NCI-H82 treated with DMSO at 0.1 percent for 48 hours (cell line): ENCODE data around the gene CEP70.
"Not testable (repeated sequence)": the region's sequence is repeated elsewhere in the genome, so short reads cannot be mapped to it uniquely, and the experiment has no call there.

Experiments used
- DNase-seq: peaks from one replicate; lab custom pipeline; 2025; ENCODE audit not compliant: unreplicated experiment; lab: John Stamatoyannopoulos, UW

Gene CEP70

DNA sequence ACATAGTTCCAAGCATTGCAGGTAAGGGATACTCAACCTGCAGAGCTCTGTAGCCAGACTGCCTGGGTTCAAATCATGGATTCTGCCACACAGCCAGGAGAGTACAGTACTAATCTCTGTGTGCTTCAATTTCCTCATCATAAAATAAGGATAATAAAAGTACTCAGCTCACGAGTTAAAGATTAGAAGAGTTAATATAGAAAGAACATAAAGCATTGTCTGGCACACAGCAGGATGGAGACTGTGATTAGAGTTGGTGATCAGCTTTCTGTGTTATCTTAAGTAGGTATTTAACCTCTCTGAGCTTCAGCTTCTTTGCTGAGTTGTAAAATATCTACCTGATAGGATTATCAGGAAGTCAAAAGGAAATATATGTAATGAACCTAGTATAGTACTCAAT lies 2.7 kb downstream of the CEP70 start:
- DNase-seq: no peak

DNA sequence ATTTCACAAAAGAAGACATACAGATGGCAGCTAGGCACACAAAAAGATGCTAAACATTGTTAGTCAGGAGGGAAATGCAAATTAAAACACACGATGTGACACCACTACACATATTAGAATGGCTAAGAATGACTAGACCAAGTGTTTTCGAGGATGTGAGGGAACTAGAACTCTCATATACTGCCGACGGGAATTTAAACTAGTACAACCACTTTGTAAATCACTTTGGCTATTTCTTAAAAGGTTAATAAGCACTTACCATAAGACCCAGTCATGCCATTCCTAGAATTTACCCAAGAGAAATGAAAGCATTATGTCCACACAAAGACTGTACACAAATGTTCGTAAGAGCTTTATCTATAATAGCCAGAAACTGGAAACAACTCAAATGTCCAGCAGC lies 5.6 kb downstream of the CEP70 start:
- no peak for DNase-seq

DNA sequence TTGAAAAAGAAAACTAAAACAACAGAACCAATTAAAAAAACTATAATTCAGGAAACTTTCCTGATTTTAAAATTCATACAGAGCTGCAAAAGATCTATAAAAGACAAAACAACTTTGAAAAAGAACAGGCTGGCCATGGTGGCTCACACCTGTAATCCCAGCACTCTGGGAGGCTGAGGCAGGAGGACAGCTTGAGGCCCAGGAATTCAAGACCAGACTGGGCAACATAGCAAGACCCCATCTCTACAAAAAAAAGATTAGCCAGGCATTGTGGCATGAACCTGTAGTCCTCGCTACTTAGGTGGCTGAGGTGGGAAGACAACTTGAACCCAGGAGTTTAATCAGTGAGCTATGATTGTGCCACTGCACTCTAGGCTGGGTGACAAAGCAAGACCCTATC lies 6.7 kb downstream of the CEP70 start:
- no peak for DNase-seq

DNA sequence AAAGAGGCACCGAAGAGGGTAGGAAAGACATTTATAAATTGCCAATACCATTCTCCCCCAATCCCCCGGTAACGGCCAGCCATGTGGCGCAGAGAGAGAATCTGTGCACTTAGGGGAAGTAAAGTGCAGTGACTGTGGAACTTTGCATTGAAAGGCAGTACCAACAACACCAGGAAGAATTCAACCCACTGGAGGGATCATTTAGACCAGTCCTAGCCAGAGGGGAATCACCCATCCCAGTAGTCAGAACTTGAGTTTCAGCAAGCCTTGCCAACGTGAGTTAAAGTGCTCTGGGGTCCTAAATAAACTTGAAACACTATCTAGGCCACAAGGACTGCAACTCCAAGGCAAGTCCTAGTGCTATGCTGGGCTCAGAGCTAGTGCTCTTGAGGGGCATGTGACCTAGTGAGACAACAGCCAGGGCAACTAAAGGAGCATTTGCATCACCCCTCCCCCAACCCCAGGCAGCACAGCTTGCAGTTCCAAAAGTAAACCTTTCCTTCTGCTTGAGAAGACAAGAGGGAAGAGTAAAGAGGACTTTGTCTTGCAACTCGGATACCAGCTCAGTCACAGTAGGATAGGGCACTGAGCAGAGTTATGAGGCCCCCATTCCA lies 15.0 kb downstream of the CEP70 start:
- DNase-seq: no peak

DNA sequence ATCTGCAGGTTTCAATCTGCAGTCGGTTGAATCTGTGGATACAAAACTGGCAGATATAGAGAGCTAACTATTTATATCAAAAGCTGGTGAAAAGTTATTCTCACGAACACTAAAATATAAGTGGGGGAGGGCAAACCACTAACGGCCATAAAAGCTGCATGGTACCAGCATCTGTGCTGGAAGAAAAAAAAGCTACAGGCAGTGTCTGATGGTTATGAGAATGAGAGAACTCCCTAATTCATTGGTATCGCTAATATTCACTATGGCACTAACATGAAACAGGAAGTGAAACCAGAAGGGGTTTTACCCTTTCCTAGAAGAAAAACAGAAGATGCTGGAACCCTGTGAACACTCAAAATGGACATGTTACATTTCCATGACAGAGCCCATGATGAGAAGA lies 15.9 kb downstream of the CEP70 start:
- no peak for DNase-seq

DNA sequence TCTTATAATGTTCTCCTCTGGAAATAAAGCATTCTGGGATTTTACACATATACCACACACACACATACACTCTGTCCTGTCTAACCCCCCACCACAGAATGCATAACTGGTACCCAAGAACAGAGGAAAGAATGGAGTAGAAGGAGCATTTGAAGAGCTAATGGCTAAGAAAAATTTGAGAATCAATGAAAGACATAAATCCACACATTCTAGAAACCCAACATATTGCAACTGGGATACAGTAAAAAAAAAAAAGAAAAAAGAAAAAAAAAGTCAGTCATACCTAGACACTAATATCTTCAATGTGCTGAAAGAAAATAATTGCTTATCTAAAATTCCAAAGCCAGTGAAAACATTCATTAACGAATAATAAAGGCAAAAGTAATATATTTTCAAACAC lies 20.9 kb downstream of the CEP70 start:
- no peak for DNase-seq

DNA sequence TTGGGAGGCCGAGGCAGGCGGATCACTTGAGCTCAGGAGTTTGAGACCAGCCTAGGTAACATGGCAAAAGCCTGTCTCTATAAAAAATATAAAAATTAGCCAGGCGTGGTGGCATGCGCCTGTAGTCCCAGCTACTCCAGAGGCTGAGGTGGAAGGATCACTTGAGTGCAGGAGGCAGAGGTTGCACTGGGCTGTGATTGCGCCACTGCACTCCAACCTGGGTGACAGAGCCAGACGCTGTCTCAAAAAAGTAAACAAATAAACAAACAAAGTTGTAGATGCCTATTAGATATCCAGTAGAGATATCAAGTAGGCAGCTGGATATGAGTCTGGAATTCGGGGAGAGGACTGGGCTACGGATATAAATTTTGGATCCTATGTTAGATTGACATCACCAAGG lies 24.4 kb downstream of the CEP70 start:
- not testable (repeated sequence) for DNase-seq

DNA sequence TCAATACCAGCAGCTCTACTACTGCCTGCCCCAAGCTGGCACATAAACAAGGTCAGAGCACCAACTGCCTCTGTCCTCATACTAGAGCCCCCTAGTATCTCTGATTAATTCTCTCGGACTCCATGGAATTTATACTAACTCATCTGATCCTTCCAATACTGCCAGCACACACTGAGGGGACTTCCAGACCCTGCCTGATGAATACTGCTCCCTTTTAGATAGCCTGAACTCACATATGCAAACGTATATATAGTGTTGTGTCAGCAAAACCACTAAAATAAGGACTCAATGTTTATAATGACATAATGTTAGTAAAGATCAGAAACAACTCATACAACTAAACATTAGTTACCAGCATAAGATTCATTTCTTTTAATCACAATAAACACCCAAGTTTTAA lies 25.0 kb downstream of the CEP70 start:
- no peak for DNase-seq

DNA sequence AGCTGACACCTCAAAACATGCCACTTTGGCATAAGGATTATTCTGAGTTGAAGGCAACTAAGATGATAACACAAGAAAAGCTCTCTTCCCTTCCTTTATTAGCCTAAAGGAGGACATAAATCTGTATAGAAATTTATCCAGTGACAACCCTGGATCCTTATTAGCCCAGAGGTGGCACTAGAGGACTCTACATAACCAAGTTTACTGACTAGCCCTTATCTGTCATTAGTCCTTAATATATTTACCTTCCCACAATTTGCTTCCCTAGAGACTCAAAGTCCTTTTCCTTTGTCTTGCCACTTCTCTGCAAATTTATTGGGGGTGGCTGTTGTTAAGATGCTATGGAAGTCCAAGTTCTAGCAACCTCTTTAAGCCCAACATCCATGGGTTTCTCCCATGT lies 26.7 kb downstream of the CEP70 start:
- DNase-seq: no peak

DNA sequence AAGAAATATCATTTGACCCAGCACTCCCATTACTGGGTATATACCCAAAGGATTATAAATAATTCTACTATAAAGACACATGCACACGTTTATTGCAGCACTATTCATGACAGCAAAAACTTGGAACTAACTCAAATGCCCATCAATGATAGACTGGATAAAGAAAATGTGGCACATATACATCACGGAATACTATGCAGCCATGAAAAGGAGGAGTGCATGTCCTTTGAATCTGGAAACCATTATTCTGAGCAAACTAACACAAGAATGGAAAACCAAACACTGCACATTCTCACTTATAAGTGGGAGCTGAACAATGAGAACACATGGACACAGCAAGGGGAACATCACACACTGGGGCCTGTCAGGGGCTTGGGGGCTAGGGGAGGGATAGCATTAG lies 27.8 kb downstream of the CEP70 start:
- not testable (repeated sequence) for DNase-seq

DNA sequence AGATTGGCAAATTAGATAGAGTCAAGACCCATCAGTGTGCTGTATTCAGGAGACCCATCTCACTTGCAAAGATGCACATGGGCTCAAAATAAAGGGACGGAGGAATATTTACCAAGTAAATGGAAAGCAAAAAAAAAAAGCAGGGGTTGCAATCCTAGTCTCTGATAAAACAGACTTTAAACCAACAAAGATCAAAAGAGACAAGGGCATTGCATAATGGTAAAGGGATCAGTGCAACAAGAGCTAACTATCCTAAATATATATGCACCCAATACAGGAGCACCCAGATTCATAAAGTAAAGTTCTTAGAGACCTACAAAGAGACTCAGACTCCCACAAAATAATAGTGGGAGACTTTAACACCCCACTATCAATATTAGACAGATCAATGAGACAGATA lies 31.2 kb downstream of the CEP70 start:
- not testable (repeated sequence) for DNase-seq

DNA sequence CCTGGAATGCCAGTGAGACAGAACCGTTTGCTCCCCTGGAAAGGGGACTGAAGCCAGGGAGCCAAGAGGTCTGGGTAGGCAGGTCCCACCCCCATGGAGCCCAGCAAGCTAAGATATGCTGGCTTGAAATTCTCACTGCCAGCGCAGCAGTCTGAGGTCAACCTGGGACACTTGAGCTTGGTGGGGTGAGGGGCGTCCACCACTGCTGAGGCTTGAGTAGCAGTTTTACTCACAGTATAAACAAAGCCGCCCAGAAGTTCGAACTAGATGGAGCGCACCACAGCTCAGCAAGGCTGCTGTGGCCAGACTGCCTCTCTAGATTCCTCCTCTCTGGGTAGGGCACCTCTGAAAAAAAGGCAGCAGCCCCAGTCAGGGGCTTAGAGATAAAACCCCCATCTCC lies 33.6 kb downstream of the CEP70 start:
- no peak for DNase-seq

DNA sequence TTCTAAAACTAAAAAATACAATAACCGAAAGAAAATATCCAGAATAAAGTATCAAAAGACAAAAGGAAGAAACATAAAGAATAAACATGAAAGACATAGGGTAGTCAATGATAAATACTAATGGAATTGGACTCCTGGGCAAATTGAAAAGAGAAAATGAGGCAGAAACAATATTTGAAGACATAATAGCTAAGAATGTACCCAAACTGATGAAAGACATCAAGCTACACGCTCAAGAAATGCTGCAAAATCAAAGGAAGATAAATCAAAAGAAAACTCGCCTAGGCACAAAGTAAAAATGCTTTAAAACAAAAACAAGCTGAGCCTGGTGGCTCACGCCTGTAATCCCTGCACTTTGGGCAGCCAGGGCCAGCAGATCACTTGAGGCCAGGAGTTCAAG lies 34.9 kb downstream of the CEP70 start:
- no peak for DNase-seq

DNA sequence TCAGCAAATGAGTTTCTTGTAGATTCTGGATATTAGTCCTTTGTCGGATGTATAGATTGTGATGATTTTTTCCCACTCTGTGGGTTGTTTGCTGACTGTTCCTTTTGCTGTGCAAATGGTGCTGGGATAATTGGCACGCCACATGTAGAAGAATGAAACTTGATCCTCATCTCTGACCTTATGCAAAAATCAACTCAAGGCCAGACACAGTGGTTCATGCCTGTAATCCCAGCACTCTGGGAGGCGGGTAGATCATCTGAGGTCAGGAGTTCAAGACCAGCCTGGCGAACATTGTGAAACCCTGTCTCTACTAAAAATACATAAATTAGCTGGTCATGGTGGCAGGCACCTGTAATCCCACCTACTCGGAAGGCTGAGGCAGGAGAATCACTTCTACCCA lies 39.3 kb downstream of the CEP70 start:
- not testable (repeated sequence) for DNase-seq

DNA sequence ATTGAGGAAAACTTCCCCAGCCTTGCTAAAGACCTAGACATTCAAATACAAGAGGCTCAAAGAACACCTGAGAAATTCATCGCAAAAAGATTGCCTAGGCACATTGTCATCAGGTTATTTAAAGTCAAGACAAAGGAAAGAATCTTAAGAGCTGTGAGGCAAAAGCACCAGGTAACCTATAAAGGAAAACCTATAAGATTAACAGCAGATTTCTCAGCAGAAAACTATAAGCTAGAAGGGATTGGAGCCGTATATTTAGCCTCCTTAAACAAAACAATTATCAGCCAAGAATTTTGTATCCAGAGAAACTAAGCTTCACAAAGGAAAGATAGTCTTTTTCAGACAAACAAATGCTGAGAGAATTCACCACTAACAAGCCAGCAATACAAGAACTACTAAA lies 43.1 kb downstream of the CEP70 start:
- not testable (repeated sequence) for DNase-seq

DNA sequence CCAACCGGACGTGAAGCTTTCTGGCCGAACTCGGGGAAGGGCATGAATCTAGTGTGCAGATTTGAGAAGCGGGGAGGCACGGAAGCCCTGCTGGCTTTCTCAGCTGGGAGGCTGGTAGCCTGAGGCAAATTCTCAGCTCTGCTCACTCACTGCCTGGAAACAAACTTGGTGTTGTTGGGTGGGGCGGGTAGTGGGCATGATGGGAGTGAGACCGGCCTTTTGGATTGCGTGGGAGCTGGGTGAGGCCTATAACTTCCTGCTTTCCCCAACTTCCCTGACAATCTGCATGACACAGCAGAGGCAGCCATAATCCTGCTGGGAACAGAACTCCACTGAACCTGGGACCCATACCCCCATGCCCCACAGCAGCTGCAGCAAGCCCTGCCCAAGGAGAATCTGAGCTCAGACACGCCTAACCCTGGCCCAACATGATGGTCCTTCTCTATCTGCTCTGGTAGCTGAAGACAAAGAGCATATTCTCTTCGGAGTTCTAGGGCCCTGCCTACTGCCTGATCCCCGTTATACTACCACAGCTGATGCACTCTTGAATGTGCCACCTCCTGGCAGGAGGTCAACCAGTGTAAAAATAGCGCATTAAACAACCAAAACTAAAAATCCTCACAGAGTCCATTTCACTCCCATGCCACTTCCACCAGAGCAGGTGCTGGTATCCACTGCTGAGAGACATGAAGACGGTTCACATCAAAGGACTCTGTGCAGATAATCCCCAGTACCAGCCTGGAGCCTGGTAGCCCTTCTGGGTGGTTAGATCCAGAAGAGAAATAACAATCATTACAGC lies 44.7 kb downstream of the CEP70 start:
- DNase-seq: no peak

DNA sequence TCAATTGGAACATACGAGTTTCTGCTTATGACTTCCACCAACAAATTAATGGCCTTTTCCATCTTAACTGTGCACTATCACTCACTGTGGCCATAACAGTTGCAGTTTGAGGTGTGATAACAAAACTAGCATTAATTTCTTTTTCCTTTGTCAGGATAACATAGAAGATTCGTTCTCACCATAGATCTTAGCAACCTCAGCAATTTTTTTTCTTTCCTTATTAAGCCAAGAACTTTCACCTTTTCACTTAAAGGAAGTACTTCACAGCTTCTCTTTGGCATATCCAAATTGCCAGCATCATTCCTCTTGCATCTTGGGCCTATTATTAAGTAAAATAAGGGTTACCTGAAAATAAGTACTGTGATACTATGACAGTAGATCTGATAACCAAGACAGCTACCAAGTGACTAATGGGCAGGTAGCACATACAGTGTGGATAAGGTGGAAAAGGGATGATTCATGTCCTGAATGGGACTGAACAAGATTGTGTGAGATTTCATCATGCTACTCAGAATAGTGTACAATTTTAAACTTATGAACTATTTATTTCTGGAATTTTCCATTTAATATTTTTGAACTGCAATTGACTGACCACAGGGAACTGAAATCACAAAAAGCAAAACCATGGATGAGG lies 46.6 kb downstream of the CEP70 start:
- DNase-seq: no peak

DNA sequence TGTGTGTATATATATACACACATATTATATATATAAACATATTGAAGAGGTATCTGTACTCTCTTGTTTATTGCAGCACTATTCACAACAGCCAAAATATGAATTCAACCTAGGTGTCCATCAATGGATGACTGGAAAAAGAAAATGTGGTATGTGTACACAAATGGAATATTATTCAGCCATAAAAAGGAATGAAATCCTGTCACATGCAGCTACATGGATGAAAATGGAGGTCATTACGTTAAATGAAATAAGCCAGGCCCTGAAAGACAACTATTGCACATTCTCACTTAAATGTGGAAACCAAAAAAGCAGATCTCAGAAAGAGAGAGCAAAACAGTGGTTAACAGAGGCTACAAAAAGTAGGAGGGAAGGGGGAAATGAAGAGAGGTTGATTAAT lies 49.5 kb downstream of the CEP70 start:
- no peak for DNase-seq

DNA sequence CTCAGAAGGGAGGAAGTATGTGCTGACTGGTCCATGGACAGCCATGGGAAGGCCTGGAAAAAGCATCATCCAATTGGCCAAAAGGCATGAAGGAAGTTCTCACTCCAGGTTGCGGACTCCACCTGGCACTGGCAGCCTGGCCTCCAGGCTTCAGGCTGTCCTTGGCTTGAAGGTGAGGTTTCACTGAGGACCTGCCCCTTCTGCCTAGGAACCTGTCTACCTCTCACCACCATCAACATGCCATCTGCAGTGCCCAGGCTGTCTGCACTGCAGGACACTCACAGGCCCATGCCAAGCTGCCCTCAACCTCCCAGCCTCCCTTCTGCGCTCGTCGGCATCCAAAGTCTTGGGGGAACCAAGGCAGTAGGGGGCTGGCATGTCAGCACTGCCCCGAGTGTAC lies 51.1 kb downstream of the CEP70 start:
- DNase-seq: no peak

DNA sequence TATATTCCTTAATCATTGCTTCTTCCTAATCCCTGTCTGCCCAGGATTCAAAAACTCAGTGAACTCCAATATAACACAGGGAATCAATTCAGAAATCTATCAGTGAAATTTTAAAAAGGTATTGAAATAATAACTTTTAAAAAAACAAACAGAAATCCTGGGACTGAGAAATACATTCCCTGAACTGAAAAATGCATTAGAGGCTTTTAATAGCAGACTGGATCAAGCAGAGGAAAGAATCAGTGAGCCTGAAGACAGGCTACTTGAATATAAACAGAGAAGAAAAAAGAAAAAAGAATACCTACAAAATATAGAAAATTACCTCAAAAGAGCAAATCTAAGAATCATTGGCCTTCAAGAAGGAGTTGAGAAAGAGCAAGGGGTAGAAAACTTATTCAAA lies 54.7 kb downstream of the CEP70 start:
- DNase-seq: no peak

DNA sequence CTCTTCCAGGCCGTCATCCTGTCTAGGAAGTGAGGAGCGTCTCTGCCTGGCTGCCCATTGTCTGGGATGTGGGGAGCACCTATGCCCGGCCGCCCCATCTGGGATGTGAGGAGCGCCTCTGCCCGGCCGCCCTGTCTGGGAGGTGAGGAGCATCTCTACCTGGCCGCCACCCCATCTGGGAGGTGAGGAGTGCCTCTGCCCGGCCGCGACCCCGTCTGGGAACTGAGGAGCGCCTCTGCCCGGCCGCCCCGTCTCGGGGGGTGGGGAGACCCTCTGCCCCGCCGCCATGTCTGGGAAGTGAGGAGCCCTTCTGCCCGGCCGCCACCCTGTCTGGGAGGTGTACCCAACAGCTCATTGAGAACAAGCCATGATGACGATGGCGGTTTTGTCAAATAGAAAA lies 72.6 kb downstream of the CEP70 start:
- DNase-seq: not testable (repeated sequence)

DNA sequence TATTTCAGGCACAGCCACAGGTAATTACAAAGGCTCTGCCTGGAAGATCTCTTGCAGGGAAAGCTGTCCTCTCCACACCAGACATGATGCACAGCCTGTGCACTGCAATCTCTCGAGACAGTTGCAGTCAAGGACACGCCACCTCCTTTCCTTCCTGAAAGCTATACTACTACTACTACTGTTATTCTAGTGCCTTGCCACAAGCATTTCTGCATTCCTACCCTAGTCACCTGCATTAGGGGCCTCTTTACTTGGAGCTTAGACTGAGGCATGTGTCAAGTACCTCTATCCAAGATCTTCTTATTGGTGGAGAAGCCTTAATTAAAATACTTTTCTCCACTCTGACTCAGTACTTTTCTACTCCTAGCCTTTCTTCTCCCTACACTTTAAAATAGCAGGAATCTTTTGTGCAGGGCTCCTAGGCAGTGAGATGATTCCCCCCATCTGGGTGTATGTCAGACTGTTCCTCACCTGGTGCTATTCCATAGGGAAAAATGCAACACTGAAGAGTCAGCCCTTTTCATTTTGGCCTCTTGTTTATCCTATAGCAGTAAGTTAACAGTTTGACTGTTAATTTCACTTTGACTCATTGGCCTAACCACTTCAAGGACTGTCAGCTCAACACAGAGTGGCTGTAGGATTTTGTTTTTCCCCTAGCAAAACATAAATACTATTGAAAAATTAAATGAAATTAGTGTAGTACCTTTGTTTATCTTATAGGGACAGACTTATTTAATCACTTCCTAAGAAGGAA lies 80.8 kb downstream of the CEP70 start:
- no peak for DNase-seq
